Ramos (cell line): Measurements from ENCODE around the gene GSTA4.
"Not testable (repeated sequence)": the region's sequence is repeated elsewhere in the genome, so short reads cannot be mapped to it uniquely, and the experiment has no call there.

ENCODE experiments used
- in situ Hi-C: fragments of 300-500 bp; cut with MboI; formaldehyde crosslinking; loops from one replicate; pipeline ENCODE4 v1.14.3; 2022; ENCODE audit warnings: low sequenced_read_pairs; ENCODE audit not compliant: unreplicated experiment

Gene GSTA4

DNA sequence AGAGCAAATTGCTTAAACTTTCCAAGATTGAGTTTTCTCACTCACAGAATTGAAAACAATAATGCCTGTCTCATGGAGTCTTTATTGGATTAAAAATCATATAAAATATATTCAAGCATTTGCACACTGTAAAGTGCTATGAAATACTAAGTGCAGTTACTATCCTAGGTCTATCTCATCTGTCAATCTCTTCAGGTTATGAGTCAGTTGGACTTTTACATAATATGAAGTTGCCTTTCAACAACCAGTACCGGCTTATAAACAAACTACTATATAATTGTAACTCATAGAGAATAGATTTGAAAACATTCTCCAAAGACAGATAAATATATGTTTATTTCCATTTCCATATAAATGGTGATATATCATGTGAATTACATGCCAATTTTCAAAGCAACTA lies 20.4 kb upstream of the GSTA4 start:
- in situ Hi-C loops: no loop called here

DNA sequence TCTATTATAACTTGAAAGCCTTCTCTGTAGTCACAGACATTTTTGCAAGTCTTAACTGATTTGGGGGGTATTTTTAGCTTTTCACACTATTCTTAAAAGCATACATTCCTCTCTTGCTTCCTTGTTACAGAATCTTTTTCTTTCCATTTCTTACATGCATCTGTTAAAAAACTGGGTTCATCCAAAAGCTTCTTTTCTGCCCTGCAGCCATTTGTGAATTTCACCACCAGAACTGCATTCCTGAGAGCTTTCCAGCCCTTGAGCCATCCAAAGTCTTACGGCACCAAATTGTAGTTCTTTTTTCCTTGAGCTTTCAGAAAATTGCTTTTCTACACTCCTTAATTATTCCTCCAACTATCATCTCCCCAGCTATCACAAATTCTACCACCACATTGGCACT lies 19.7 kb upstream of the GSTA4 start:
- in situ Hi-C loops: no loop called here

DNA sequence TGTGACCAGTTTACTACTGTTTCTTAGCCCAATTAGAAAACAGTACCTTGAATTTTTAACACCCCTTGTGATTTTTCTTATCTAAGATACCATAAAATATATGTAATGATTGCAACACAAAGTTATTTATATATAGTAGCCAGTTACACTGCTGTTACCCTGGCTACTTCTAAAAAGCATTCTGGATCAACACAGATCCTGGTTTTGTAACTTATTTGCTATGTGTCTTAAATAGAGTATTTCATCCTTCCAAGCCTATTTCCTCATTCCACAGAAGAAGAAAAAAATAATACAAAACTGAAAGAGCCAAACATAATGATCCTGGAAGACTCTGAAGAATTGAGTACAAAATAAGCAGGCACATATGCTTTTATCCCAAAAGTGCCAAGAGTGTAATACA lies 19.0 kb upstream of the GSTA4 start:
- in situ Hi-C loops: no loop called here

DNA sequence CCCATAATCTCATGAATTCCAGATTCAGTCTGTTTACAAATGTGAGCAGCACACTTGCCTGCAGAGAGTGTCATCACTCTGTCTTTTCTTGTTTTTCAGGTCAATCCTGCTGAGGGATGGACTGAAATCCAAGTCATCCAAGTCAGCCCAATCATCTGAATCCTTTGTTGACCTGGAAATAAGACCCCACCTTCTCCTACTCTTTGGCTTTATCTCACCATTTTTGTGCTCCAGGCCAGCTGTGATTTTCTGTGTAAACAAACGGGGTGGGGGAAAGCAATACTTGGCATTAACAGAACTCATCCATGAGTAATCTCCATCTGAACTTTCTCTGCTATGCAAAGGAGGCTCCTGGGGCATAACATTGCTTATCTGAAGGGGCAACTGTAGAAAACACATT lies 16.9 kb upstream of the GSTA4 start:
- in situ Hi-C loops: no loop called here

DNA sequence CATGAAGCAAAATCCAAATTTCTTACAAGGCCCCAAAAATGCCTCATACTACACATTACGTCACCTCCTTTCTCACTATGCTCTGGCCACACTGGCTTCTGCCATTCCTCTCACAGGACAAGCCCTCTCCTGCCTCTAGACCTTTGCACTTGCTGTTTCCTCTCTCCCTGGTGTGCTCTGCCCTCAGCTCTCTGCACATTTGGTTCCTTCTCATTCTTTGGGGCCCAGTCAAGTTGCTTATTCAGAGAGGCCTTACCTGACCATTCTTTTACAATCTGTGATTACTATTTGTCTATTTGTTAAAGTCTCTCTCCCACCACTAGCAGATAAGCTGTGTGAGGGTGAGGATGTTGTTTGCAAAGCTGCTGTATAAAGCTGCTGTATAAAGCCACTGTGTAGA lies 15.4 kb upstream of the GSTA4 start:
- in situ Hi-C loops: no loop called here

DNA sequence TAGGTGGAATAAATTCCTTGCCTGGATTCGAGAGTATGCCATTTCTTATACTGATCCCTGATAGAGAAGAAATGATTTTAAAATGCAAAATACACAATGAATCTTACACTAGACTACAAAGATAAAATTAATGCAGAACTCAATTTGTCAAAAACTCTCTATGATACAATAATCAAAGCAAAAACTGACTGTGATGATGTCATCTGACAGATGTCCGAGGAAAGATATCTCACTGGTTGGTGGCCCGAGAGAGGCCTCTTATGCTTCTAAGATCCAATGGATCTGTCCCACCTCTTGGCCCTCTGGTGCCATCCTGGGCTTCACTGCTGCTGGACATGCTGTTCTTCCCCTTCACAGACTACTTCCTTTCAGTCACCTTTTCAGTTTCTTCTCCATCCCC lies 14.4 kb upstream of the GSTA4 start:
- in situ Hi-C loops: no loop called here

DNA sequence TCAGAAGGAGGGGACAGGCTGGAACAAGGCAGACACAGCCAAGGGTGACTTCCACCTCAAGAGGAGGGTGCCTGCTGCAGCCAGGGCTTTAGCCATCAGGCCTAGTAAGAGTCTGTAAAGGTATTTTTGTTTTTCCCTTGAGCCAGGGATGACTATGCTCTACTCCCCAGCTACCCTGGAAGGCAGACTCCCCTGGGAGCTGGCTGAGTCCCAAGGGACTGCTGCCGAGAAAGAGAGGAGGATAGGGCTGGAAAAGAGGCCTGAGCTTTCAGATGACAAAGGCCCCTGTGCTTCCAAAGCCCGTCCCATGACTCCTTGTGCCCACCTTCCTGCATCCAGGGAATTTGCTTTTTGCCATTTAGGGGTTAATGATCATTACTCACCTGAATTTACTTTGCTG lies 14.0 kb upstream of the GSTA4 start:
- in situ Hi-C loops: no loop called here

DNA sequence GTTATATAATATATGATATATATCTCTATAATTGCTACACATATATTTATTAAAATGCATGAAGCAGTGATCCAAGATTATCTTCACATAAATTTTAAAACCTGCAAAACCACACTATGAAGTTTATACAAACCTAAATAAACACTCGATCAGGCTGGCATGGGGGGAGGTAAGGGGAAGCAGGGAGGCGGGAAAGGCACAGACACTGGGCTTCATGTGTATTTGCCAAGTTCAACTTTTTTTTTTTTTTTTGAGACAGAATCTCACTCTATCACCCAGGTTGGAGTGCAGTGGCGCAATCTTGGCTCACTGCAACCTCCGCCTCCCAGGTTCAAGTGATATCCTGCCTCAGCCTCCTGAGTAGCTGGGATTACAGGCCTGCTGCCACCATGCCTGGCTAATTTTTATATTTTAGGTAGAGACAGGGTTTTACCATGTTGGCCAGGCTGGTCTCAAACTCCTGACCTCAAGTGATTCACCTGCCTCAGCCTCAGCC lies 13.2 kb upstream of the GSTA4 start:
- in situ Hi-C loops: not testable (repeated sequence)

DNA sequence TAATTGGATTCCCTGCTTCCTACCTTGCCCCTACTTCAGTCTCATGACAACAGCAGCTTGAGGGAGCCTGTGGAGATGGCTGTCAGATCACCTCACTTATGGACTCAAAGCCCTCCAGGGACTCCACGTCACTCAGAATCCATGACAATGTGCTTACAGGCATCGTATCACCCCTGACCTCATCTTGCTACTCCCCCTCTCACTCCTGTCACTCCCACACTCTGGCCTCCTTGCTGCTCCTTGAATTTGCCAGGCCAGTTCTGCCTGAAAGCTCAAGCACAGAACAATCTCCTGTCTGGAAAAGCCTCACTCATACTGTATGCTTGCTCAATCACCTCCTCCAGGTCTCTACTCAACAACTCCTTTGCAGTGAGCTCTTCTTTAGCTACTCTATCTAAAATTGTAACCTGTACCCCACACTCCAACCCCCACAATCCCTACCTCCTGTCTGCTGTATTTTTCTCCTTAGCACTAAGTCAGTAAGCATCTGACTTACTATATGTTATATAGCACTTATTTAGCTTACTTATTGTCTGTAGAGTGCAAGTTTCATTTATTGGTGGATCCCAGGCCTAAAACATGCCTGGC lies 10.7 kb upstream of the GSTA4 start:
- in situ Hi-C loops: no loop called here

DNA sequence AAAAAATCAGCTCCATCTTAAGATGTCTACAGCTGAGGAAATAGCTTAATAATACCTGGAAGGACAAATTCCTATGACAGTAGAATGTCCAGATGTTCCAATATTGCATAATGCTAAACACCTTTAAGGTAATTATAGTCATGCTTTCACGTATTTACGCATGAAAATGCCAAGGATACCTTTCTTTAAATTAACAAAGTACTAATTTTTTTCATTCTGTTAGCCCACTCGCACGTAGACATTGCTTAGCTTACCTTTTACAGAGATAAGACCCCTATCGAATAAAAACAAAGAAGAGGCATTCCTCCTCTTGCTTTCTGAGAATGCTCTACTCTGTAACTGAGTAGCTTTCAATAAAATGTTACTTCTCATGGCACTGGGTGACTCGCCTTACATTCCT lies 4.4 kb upstream of the GSTA4 start:
- in situ Hi-C loops: no loop called here

DNA sequence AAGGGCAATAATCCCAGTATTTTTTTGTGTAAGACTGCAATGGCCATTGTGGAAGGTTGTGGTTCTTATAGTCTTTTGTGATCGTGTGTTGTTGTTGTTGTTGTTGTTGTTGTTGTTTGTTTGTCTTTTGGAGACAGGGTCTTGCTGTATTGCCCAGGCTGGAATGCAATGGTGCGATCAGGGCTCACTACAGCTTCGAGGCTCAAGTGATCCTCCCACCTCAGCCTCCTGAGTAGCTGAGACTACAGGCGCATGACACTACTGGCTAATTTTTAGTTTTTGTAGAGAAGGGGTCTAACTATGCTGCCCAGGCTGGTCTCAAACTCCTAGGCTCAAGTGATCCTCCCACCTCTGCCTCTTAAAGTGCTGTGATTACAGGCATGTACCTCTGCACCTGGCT lies 3.5 kb upstream of the GSTA4 start:
- in situ Hi-C loops: no loop called here

DNA sequence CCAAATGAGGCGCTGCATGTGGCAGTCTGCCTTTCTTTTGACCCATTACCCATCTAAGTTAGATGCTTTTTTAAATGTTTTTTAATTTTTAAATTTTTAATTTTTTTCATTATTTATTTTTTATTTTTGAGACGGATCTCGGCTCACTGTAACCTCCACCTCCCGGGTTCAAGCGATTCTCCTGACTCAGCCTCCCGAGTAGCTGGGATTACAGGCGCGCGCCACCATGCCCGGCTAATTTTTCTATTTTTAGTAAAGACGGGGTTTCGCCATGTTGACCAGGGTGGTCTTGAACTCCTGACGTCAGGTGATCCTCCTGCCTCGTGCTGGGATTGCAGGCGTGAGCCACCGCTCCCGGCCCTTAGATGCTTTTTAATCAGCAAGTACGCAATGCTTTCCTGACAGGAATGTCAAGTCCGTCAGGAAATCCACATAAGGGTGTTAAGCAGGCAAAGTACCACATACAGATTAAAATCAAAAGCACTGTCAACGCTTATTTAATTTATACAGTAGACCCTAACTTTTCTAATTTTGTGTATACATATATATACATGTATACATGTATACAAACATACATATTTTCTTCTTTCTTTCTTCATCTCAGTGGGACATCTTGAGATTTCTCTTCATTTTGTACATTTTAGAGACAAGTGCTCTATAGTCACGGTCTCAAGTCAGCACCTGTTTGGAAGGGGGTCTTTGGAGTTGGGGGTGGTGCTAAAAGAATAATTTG lies 995 bp upstream of the GSTA4 start:
- in situ Hi-C loops: no loop called here

DNA sequence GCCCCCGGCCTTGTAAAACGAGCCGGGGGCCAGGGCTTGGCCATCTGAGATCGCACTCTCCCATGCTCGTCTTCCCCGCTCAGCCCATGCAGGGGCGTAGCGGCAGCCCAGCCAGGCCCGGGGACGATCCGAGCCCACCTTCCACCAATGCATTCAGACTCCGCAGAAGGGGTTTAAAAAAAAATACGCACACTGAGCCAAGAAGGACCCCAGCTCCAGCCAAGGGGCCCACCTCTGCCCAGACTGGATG lies 320 bp downstream of the GSTA4 start:
- in situ Hi-C loops: no loop called here

DNA sequence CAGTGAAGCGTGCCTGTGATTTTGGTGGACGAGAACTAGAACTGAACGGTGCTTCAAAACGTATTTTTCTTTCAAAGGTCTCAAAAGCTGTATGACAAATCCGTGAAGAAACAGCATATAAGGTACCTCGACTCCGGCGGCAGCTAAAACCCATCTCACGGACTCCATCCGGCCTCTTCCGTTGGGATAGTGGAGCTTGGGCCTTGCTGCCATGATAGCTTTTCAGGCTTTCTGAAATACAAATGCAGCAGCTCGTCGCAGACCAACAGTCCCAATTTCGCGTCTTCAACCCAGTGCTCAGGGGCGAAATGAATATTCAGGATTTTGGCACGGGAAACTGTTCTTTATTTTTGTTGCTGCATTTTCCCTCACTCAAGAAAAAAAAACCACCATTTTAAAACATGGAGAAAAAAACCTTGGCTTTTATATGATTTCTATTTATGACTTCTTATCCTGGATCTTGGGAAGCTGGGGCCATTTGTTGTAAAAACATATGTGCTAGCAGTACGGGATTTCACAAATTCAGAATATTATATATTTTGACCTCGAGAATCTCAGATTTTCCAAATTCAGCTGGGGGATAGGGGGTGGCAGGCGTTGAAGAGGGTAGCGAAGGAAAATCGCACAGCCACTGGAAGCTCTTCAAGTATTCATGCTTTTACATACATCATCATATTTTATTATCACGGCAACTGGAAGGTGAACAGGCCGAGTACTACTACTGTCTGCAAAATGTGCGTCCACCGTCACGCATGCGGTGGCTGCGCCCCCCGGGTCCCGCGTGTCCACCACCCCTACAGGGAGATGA lies 849 bp downstream of the GSTA4 start:
- in situ Hi-C loops: no loop called here

DNA sequence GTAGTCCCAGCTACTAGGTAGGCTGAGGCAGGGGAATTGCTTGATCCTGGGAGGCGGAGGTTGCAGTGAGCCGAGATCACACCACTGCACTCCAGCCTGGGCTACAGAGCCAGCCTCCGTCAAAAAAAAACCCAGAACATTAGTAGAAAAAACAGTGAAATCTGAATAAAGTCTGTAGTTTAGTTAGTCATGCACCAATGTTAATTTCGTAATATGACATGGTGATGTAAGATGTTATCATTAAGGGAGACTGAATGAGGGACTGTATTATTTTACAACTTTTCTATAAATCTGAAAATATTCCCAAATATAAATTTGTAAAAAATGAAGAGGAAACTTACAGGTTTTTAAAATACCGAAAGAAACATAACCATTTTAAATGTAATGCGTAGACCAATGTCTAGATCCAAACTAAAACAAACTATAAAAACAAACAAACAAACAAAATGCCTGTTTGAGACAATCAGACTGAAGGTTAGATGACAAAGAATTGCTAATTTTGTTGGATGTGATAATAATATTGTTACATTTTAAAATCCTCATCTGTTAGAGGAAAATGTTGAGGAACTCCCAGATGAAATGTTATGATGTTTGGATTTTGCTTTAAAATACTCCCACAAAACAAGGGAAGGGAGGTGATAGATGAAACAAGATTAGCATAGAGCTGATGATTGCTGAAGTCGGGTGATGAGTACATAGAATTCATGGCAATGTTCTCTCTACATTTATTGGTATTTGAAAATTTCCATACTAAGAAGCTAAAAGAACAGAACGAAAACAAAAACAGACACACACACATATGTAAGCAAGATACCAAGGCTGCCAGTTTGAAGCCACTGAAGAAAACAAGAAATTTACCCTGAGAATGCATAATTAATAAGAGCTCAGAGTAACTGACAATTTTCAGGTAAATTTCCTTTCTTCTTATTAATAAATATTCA lies 1.8 kb downstream of the GSTA4 start:
- in situ Hi-C loops: no loop called here

DNA sequence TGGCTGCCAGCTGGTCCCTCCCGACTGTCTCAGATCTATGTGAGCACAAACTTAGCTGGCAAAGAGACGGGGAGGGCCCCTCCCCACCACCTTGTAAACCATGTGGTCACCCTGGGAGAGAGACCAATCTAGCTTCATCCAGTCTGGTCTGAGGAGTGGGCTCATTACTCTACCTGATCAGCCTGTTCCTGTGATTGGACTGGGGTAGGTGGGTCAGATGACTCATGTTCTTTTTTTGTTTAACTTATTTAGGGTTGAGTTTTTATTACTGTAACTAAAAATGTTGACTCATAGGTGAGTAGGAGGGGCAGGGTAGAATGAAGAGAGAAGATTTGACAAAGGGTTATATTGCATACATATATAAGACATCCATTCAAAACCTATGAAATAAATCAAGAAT lies 4.7 kb downstream of the GSTA4 start:
- in situ Hi-C loops: no loop called here

DNA sequence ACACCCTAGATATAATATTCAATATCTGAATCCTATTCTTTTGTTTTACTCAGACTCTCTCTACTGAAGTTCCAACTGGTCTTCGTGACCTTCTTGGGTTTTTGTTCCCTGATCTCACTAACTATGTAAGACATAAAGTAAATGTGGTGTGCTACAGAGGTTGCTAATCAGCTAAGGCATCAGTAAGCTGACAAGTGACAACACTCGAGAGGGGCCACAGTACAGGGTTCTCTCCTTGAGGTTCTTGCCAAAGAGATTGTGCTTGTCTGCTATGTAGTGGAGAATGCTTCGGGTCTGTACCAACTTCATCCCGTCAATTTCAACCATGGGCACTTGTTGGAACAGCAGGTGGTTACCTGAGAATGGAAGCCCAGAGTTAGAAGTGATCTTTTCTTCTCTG lies 9.9 kb downstream of the GSTA4 start:
- in situ Hi-C loops: no loop called here

DNA sequence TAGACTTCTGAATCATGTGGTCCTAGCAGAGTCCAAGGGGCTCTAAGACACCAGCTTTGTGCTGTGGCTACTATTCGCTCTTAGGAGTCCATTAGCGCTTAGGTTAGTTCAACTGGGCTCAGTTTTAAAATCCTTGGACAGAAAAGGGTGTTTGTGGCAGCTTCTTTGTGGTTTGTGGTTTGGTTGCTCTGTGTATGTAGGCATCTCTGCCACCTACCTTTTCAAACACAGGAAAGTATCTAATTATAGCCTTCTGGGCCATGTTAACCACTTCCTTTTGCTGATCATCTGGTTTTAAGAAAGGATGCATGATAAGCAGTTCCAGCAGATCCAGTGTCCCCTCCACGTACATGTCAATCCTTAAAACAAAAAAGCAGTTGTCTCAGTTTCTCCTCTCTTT lies 10.8 kb downstream of the GSTA4 start:
- in situ Hi-C loops: no loop called here

DNA sequence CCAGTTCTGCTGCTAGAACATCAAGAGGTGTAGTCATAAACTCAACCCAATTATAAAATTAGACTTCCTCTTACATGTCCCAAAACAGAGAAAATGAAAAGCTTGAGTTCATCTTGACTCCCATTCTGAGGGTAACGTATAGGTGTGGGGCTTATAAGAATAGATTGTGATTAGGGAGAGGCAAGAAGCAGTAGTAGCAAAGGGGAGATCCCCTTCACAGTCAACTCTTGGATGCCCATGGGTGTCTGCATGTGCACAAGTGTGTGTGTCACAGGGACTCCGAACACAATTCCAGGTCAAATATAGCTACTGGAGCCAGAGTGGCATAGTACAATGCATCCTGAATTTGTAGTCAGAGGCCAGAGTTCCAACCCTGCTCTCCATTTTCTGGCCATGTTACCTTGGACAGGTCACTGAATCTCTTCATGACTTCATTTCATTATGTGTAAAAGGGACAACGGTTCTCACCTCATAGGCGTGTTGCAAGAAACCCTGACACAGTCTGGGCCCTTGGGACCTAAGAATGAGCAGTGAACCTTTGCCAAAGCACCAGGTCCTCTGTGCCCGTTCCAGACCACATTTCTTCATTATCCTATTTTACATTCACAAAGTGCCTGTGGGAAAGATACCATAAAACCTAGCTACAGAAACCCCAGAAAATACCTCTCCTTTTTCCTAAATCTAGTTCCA lies 11.8 kb downstream of the GSTA4 start:
- in situ Hi-C loops: no loop called here

DNA sequence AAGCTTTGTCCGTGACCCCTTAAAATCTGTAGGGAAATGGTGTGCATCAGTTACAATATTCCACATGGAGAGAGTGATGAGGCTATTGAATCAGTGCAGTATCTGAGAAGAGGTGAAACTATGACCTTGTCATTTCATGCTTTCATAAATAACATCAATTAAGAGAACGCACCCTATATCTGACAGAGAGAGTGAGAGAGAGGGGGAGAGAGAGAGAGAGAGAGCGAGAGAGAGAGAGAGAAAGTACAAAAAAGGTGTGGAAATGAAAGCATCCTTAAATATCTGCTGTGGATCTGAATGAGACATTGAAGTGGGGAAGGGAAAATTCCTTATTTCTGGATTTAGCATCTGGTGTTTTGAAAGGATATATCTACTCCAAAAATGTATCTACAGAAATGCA lies 12.4 kb downstream of the GSTA4 start:
- in situ Hi-C loops: no loop called here
